RWPE2 (cell line): Measurements from ENCODE around the gene RPP14.
A peak's percentile ranks its signal among the peaks of the same experiment; 100 is the strongest.

ENCODE experiments used
- ATAC-seq: fragments of 200-7000 bp; cut with Tn5 transposase; 3 replicates; pipeline ENCODE4 v1.9.1; 2021; ENCODE audit warnings: low read depth
- DNase-seq: peaks from one replicate; pipeline ENCODE4 v3.0.0-alpha.2; 2020; ENCODE audit warnings: low spot score
- H3K27ac ChIP-seq: fragments of 450-650 bp; 2 replicates; pipeline ENCODE4 v1.5.1; 2017; ENCODE audit warnings: mild to moderate bottlenecking; ENCODE audit not compliant: poor library complexity, severe bottlenecking
- H3K27me3 ChIP-seq: fragments of 250-450 bp; sonication (Bioruptor Pico); 2 replicates; pipeline ENCODE4 v1.5.1; 2021; ENCODE audit warnings: mild to moderate bottlenecking, moderate library complexity; ENCODE audit not compliant: insufficient read depth, poor library complexity, severe bottlenecking
- H3K36me3 ChIP-seq: fragments of 250-450 bp; sonication (Bioruptor Pico); 2 replicates; pipeline ENCODE4 v1.5.1; 2020; ENCODE audit warnings: low read depth, mild to moderate bottlenecking, moderate library complexity
- H3K4me1 ChIP-seq: fragments of 250-450 bp; sonication (Bioruptor Pico); 2 replicates; pipeline ENCODE4 v1.5.1; 2021; ENCODE audit warnings: mild to moderate bottlenecking, moderate library complexity; ENCODE audit not compliant: insufficient read depth, poor library complexity, severe bottlenecking
- H3K4me3 ChIP-seq: fragments of 250-450 bp; sonication (Bioruptor Pico); 2 replicates; pipeline ENCODE4 v1.5.1; 2021; ENCODE audit warnings: mild to moderate bottlenecking, moderate library complexity; ENCODE audit not compliant: severe bottlenecking
- H3K9me3 ChIP-seq: fragments of 250-450 bp; sonication (Bioruptor Pico); 2 replicates; pipeline ENCODE4 v1.5.1; 2021; ENCODE audit warnings: mild to moderate bottlenecking, moderate library complexity; ENCODE audit not compliant: severe bottlenecking
- CTCF ChIP-seq: fragments of 450-650 bp; IDR thresholded peaks from one replicate; pipeline ENCODE4 v1.5.1; 2017; ENCODE audit warnings: mild to moderate bottlenecking, moderate library complexity; ENCODE audit not compliant: poor library complexity, severe bottlenecking

RPP14 gene

GRCh38 chr3:58305882-58306711 is at the start of gene RPP14, which contains the start of gene HTD2:
TSS of gene RPP14 (plus strand) at chr3:58306245. CDS start at chr3:58310330, 4,085 bp downstream.
TSS of gene HTD2 (plus strand) at chr3:58306520. CDS start at chr3:58317614, 11,094 bp downstream.
- Histone ChIP-seq H3K36me3 (peaks cover 31% of the 10 kb centered on the region), H3K27ac (peak within 1 kb of the TSS; percentile 74), H3K4me1 (peaks cover 3% of the 10 kb centered on the region), H3K27me3 (no peaks in the 10 kb centered on the region), H3K4me3 (peak within 1 kb of the TSS; percentile 77), H3K9me3 (no peaks in the 10 kb centered on the region)
- ATAC-seq (peak; percentile 89), DNase-seq (peak; percentile 95)
- TF ChIP-seq CTCF, result peak; percentile 98

GRCh38 chr3:58256511-58256910 is 49.5 kb upstream of the RPP14 start:
- H3K27me3 ChIP-seq, result no peaks in the 10 kb centered on the region
- no peak overlapping the region for H3K4me3 ChIP-seq
- H3K36me3 ChIP-seq, result 0 out of 2 replicates have a peak, but pooled peaks cover 1% of the 10 kb centered on the region
- ATAC-seq (no peak), DNase-seq (no peak)
- H3K9me3 ChIP-seq, result no peaks in the 10 kb centered on the region
- TF ChIP-seq CTCF, result no peak
- H3K4me1 ChIP-seq, result no peaks in the 10 kb centered on the region
- no peak overlapping the region for H3K27ac ChIP-seq

GRCh38 chr3:58258392-58259055 is 47.5 kb upstream of the RPP14 start:
- Histone ChIP-seq H3K4me3 (no peak overlapping the region), H3K9me3 (no peaks in the 10 kb centered on the region), H3K27me3 (no peaks in the 10 kb centered on the region), H3K36me3 (no peaks in the 10 kb centered on the region), H3K27ac (no peak overlapping the region), H3K4me1 (no peaks in the 10 kb centered on the region)
- TF ChIP-seq CTCF, result no peak
- no peak for DNase-seq
- no peak for ATAC-seq

GRCh38 chr3:58260261-58260731 is 45.7 kb upstream of the RPP14 start:
- Histone ChIP-seq H3K4me3 (no peak overlapping the region), H3K4me1 (no peaks in the 10 kb centered on the region), H3K9me3 (no peaks in the 10 kb centered on the region), H3K27ac (no peak overlapping the region), H3K27me3 (no peaks in the 10 kb centered on the region), H3K36me3 (no peaks in the 10 kb centered on the region)
- no peak for TF ChIP-seq CTCF
- ATAC-seq (no peak), DNase-seq (no peak)
